ENCODE results near the gene FRY. TPM values are rescaled to one million over a fixed set of nuclear protein-coding genes. Genes with fewer than 3 reads are reported as not detected.

The FRY gene
- total and polyA plus RNA-seq, 10 of the 15 experiments (the other 5 are each of a cell fraction or from before 2014, with no cell fraction given), result 0.18 to 1.4 (median 0.30) TPM

DNA sequence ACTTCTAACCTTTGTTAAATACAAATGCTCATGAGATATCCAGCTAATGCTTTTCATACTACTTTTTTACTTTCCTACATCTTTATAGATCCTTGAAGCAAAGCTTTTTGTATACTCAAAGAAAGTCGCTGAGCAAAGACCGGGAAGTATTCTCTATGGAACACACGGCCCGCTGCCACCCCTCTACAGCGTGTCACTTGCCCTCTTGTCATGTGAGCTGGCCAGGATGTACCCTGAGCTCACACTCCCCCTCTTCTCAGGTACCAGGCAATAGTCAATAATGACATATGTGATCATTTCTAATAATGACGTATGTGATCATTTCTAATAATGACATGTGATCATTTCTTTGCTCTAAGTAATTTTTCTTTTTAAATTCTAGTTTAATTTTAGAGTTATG, 170.7 kb downstream of the FRY start:
- Histone ChIP-seq H3K4me2 (ENCODE audit: control insufficient read depth, insufficient read depth) (no peak overlapping the region), H2AFZ (ENCODE audit: control insufficient read depth, low read depth, low read length) (no peak overlapping the region), H3K79me2 (ENCODE audit: control insufficient read depth, insufficient read depth, low read length) (no peaks in the 10 kb centered on the region), H3K9me3 (replicated peaks; ENCODE audit: control insufficient read depth, insufficient read depth, low read length) (no peaks in the 10 kb centered on the region), H3K4me1 (ENCODE audit: control insufficient read depth, insufficient read depth, low read length) (no peaks in the 10 kb centered on the region), H3K27me3 (replicated peaks in 1 of 2; ENCODE audit: control insufficient read depth in 2 of 2, insufficient read depth in 2 of 2, low read length in 1 of 2) (peaks cover 0 to 2% of the 10 kb centered on the region in 2 experiments; a peak in 1 of 4 replicates), H3K36me3 (ENCODE audit: control insufficient read depth in 2 of 2, insufficient read depth in 2 of 2, low read length in 1 of 2) (no peaks in the 10 kb centered on the region), H3K27ac (ENCODE audit: control insufficient read depth, insufficient read depth) (no peak overlapping the region), H4K20me1 (ENCODE audit: control insufficient read depth, insufficient read depth) (no peaks in the 10 kb centered on the region), H3K4me3 (no peak overlapping the region), H3K9ac (ENCODE audit: control insufficient read depth, insufficient read depth, low read length) (no peak overlapping the region)
- ATAC-seq, result no peak
- ChIA-PET CTCF (no interaction called here), RAD21 (ENCODE audit: unreplicated experiment) (no interaction called here), SMC1A (ENCODE audit: uncharacterized antibody, unreplicated experiment) (interaction anchor here (0.7 kb wide), 1 partner anchor 33 kb away, joined by 3 read pairs; no protein-coding TSS in a partner anchor), POLR2A (no interaction called here)
- BruUV-seq (replicated peaks), result no TSS peak
- no peak for DNase-seq (ENCODE audit: low read depth, low spot score)
- in situ Hi-C loops (cut with MboI), result no loop called here
- no peak for FAIRE-seq
- intact Hi-C loops (cut with micrococcal nuclease; ENCODE audit: unreplicated experiment), result no loop called here
- WGBS (ENCODE audit: insufficient coverage, insufficient replicate concordance, low lambda C conversion rate, missing lambda C conversion rate), result 55% methylated on average over 6 of the region's 6 CpGs
- TF ChIP-seq ATF3 (IDR thresholded peaks at IDR 0.05; ENCODE audit: borderline replicate concordance, extremely low read depth, low read depth, low read length), result no peak
- TF ChIP-seq, protein P1, sequence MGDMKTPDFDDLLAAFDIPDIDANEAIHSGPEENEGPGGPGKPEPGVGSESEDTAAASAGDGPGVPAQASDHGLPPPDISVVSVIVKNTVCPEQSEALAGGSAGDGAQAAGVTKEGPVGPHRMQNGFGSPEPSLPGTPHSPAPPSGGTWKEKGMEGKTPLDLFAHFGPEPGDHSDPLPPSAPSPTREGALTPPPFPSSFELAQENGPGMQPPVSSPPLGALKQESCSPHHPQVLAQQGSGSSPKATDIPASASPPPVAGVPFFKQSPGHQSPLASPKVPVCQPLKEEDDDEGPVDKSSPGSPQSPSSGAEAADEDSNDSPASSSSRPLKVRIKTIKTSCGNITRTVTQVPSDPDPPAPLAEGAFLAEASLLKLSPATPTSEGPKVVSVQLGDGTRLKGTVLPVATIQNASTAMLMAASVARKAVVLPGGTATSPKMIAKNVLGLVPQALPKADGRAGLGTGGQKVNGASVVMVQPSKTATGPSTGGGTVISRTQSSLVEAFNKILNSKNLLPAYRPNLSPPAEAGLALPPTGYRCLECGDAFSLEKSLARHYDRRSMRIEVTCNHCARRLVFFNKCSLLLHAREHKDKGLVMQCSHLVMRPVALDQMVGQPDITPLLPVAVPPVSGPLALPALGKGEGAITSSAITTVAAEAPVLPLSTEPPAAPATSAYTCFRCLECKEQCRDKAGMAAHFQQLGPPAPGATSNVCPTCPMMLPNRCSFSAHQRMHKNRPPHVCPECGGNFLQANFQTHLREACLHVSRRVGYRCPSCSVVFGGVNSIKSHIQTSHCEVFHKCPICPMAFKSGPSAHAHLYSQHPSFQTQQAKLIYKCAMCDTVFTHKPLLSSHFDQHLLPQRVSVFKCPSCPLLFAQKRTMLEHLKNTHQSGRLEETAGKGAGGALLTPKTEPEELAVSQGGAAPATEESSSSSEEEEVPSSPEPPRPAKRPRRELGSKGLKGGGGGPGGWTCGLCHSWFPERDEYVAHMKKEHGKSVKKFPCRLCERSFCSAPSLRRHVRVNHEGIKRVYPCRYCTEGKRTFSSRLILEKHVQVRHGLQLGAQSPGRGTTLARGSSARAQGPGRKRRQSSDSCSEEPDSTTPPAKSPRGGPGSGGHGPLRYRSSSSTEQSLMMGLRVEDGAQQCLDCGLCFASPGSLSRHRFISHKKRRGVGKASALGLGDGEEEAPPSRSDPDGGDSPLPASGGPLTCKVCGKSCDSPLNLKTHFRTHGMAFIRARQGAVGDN (IDR thresholded peaks at IDR 0.05), result no peak
- TF ChIP-seq, protein P2, sequence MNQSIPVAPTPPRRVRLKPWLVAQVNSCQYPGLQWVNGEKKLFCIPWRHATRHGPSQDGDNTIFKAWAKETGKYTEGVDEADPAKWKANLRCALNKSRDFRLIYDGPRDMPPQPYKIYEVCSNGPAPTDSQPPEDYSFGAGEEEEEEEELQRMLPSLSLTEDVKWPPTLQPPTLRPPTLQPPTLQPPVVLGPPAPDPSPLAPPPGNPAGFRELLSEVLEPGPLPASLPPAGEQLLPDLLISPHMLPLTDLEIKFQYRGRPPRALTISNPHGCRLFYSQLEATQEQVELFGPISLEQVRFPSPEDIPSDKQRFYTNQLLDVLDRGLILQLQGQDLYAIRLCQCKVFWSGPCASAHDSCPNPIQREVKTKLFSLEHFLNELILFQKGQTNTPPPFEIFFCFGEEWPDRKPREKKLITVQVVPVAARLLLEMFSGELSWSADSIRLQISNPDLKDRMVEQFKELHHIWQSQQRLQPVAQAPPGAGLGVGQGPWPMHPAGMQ (IDR thresholded peaks at IDR 0.05; ENCODE audit: borderline replicate concordance), result no peak
- TF ChIP-seq, protein P3, sequence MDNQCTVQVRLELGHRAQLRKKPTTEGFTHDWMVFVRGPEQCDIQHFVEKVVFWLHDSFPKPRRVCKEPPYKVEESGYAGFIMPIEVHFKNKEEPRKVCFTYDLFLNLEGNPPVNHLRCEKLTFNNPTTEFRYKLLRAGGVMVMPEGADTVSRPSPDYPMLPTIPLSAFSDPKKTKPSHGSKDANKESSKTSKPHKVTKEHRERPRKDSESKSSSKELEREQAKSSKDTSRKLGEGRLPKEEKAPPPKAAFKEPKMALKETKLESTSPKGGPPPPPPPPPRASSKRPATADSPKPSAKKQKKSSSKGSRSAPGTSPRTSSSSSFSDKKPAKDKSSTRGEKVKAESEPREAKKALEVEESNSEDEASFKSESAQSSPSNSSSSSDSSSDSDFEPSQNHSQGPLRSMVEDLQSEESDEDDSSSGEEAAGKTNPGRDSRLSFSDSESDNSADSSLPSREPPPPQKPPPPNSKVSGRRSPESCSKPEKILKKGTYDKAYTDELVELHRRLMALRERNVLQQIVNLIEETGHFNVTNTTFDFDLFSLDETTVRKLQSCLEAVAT (IDR thresholded peaks at IDR 0.05), result no peak
- TF ChIP-seq, protein P4, sequence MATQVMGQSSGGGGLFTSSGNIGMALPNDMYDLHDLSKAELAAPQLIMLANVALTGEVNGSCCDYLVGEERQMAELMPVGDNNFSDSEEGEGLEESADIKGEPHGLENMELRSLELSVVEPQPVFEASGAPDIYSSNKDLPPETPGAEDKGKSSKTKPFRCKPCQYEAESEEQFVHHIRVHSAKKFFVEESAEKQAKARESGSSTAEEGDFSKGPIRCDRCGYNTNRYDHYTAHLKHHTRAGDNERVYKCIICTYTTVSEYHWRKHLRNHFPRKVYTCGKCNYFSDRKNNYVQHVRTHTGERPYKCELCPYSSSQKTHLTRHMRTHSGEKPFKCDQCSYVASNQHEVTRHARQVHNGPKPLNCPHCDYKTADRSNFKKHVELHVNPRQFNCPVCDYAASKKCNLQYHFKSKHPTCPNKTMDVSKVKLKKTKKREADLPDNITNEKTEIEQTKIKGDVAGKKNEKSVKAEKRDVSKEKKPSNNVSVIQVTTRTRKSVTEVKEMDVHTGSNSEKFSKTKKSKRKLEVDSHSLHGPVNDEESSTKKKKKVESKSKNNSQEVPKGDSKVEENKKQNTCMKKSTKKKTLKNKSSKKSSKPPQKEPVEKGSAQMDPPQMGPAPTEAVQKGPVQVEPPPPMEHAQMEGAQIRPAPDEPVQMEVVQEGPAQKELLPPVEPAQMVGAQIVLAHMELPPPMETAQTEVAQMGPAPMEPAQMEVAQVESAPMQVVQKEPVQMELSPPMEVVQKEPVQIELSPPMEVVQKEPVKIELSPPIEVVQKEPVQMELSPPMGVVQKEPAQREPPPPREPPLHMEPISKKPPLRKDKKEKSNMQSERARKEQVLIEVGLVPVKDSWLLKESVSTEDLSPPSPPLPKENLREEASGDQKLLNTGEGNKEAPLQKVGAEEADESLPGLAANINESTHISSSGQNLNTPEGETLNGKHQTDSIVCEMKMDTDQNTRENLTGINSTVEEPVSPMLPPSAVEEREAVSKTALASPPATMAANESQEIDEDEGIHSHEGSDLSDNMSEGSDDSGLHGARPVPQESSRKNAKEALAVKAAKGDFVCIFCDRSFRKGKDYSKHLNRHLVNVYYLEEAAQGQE (IDR thresholded peaks at IDR 0.05; ENCODE audit: low read depth, low read length), result no peak
- no peak for TF ChIP-seq CEBPB (IDR thresholded peaks at IDR 0.05; ENCODE audit: borderline replicate concordance in 1 of 2, low read depth in 2 of 2, low read length in 2 of 2)
- TF ChIP-seq MTA2 (IDR thresholded peaks at IDR 0.05; ENCODE audit: low read depth), result no peak
- TF ChIP-seq MEF2A (IDR thresholded peaks at IDR 0.05; ENCODE audit: insufficient read depth, low read depth, low read length), result no peak
- TF ChIP-seq BMI1 (IDR thresholded peaks at IDR 0.05; ENCODE audit: borderline replicate concordance), result no peak
- TF ChIP-seq ESRRA (IDR thresholded peaks at IDR 0.05; ENCODE audit: low read length), result no peak
- no peak for TF ChIP-seq POLR2AphosphoS5 (IDR thresholded peaks at IDR 0.05; ENCODE audit: low read length)
- TF ChIP-seq SPI1 (IDR thresholded peaks at IDR 0.05; ENCODE audit: borderline replicate concordance, insufficient read depth, low read depth, low read length), result no peak
